Measurements from ENCODE around the gene TIAM1.

GRCh38 chr21:31201144-31201543 lies 142.9 kb downstream of the TIAM1 start:
- TF ChIP-seq, protein P1, sequence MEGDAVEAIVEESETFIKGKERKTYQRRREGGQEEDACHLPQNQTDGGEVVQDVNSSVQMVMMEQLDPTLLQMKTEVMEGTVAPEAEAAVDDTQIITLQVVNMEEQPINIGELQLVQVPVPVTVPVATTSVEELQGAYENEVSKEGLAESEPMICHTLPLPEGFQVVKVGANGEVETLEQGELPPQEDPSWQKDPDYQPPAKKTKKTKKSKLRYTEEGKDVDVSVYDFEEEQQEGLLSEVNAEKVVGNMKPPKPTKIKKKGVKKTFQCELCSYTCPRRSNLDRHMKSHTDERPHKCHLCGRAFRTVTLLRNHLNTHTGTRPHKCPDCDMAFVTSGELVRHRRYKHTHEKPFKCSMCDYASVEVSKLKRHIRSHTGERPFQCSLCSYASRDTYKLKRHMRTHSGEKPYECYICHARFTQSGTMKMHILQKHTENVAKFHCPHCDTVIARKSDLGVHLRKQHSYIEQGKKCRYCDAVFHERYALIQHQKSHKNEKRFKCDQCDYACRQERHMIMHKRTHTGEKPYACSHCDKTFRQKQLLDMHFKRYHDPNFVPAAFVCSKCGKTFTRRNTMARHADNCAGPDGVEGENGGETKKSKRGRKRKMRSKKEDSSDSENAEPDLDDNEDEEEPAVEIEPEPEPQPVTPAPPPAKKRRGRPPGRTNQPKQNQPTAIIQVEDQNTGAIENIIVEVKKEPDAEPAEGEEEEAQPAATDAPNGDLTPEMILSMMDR (IDR thresholded peaks at IDR 0.05): no peak
- TF ChIP-seq POLR2A (IDR thresholded peaks at IDR 0.05): no peak

Measured in lower leg skin (tissue), 3 donors.